ENCODE data around the gene ADAMTSL5. TPM values are rescaled to one million over a fixed set of nuclear protein-coding genes. Genes with fewer than 3 reads are reported as not detected.
A peak's percentile ranks its signal among the peaks of the same experiment; 100 is the strongest.

Gene ADAMTSL5
- total and polyA plus RNA-seq, 2 of the 13 experiments (the other 11 are each of a cell fraction or from before 2014, with no cell fraction given): 0.60 to 2.7 TPM

GRCh38 chr19:1503089-1503924 lies 9.5 kb downstream of the ADAMTSL5 start (continued):
- TF ChIP-seq ZNF143 (CRISPR knock-in tag; IDR thresholded peaks at IDR 0.05) (peak; percentile 37; the same call in 1 of the 2 replicates), SRY (CRISPR knock-in tag; IDR thresholded peaks at IDR 0.05) (0 out of 2 replicates have a peak, but pooled peaks have one; percentile 45), KLF11 (CRISPR knock-in tag; IDR thresholded peaks at IDR 0.05) (no peak), AFF4 (CRISPR knock-in tag; IDR thresholded peaks at IDR 0.05) (no peak), ZFAT (CRISPR knock-in tag; conservative IDR thresholded peaks at IDR 0.05) (no peak), ZNF383 (CRISPR knock-in tag; IDR thresholded peaks at IDR 0.05; ENCODE audit: borderline replicate concordance) (no peak), MAF1 (CRISPR knock-in tag; IDR thresholded peaks at IDR 0.05; ENCODE audit: borderline replicate concordance) (no peak), CBX5 (CRISPR knock-in tag; IDR thresholded peaks at IDR 0.05; ENCODE audit: borderline replicate concordance) (no peak), SKIL (CRISPR knock-in tag; IDR thresholded peaks at IDR 0.05; ENCODE audit: borderline replicate concordance) (no peak), KDM2A (CRISPR knock-in tag; IDR thresholded peaks at IDR 0.05; ENCODE audit: borderline replicate concordance, low read depth) (peak; percentile 75), MBD4 (IDR thresholded peaks at IDR 0.05; ENCODE audit: borderline replicate concordance, low read length) (no peak), ZSCAN20 (CRISPR knock-in tag; IDR thresholded peaks at IDR 0.05; ENCODE audit: borderline replicate concordance) (no peak), IRF9 (CRISPR knock-in tag; IDR thresholded peaks at IDR 0.05; ENCODE audit: borderline replicate concordance) (no peak), ZNF558 (CRISPR knock-in tag; IDR thresholded peaks at IDR 0.05; ENCODE audit: borderline replicate concordance) (no peak), CENPBD1 (CRISPR knock-in tag; IDR thresholded peaks at IDR 0.05; ENCODE audit: borderline replicate concordance, low read depth) (no peak), ZSCAN9 (CRISPR knock-in tag; IDR thresholded peaks at IDR 0.05; ENCODE audit: borderline replicate concordance) (0 out of 2 replicates have a peak, but pooled peaks have one; percentile 31), HDAC2 (CRISPR knock-in tag; IDR thresholded peaks at IDR 0.05) (0 out of 2 replicates have a peak, but pooled peaks have one; percentile 19), HNF4G (IDR thresholded peaks at IDR 0.05; ENCODE audit: borderline replicate concordance, low read depth, low read length) (no peak), HNF4G (CRISPR knock-in tag; IDR thresholded peaks at IDR 0.05; ENCODE audit: borderline replicate concordance, low read depth) (no peak), CTCF (CRISPR knock-in tag; IDR thresholded peaks at IDR 0.05) (peak; percentile 86)

Data from HepG2 (cell line).